CD8-positive, alpha-beta memory T cell (primary cell): Measurements from ENCODE around the gene TMEM183A. TPM values are rescaled to one million over a fixed set of nuclear protein-coding genes. Genes with fewer than 3 reads are reported as not detected.
"Not testable (repeated sequence)": the region's sequence is repeated elsewhere in the genome, so short reads cannot be mapped to it uniquely, and the experiment has no call there.

Experiments used
- CTCF ChIA-PET: fragments of 350-600 bp; sonication (Branson Sonifier 250); formaldehyde crosslinking; loops from one replicate; lab custom pipeline; 2021; ENCODE audit warnings: antibody characterized with exemption; lab: Charles Lee
- POLR2A ChIA-PET: fragments of 350-600 bp; sonication (Branson Sonifier 250); formaldehyde crosslinking; loops from one replicate; lab custom pipeline; 2021; ENCODE audit warnings: antibody characterized with exemption; lab: Charles Lee
- DNase-seq, 5 donors: peaks; one replicate each; pipeline versions ENCODE4 v3.0.0 to v3.0.0-alpha.2; 2020 to 2022; ENCODE audit warnings: mixed read lengths in 1 of 5
- H3K27ac ChIP-seq: one replicate; pipeline ENCODE4 v1.7.0; 2013; ENCODE audit warnings: low read depth, mild to moderate bottlenecking, low read length, moderate library complexity
- H3K27me3 ChIP-seq: 2 replicates; pipeline ENCODE4 v1.7.0; 2013; ENCODE audit warnings: low read length, mild to moderate bottlenecking; ENCODE audit not compliant: insufficient read depth, poor library complexity, severe bottlenecking
- H3K36me3 ChIP-seq: 2 replicates; pipeline ENCODE4 v1.7.0; 2013; ENCODE audit warnings: mild to moderate bottlenecking, low read length, moderate library complexity; ENCODE audit not compliant: insufficient read depth
- H3K4me1 ChIP-seq: 2 replicates; pipeline ENCODE4 v1.7.0; 2013; ENCODE audit warnings: mild to moderate bottlenecking, low read length, moderate library complexity; ENCODE audit not compliant: insufficient read depth
- H3K4me3 ChIP-seq: 2 replicates; pipeline ENCODE4 v1.7.0; 2013; ENCODE audit warnings: mild to moderate bottlenecking, low read length
- H3K9me3 ChIP-seq: 2 replicates; pipeline ENCODE4 v1.7.0; 2013; ENCODE audit warnings: mild to moderate bottlenecking, low read length
- H3K27ac Mint-ChIP-seq, 8 donors: one replicate each; pipeline ENCODE4 v1.8.0; 2020 to 2021; ENCODE audit warnings: mixed read lengths in 8 of 8, mild to moderate bottlenecking in 6 of 8, inconsistent platforms in 3 of 8, moderate library complexity in 3 of 8
- H3K27me3 Mint-ChIP-seq, 2 donors: one replicate each; pipeline ENCODE4 v1.8.0; 2020 to 2021; ENCODE audit warnings: mixed read lengths in 2 of 2, mild to moderate bottlenecking in 1 of 2, moderate library complexity in 1 of 2
- H3K36me3 Mint-ChIP-seq, 3 donors: one replicate each; pipeline ENCODE4 v1.8.0; 2020 to 2021; ENCODE audit warnings: mixed read lengths in 3 of 3, inconsistent platforms in 1 of 3, mild to moderate bottlenecking in 1 of 3
- H3K4me1 Mint-ChIP-seq, 3 donors: one replicate each; pipeline ENCODE4 v1.8.0; 2020 to 2021; ENCODE audit warnings: mixed read lengths in 3 of 3, inconsistent platforms in 1 of 3, mild to moderate bottlenecking in 1 of 3
- H3K4me3 Mint-ChIP-seq, 7 donors: one replicate each; pipeline ENCODE4 v1.8.0; 2020 to 2021; ENCODE audit warnings: mixed read lengths in 7 of 7, mild to moderate bottlenecking in 6 of 7, moderate library complexity in 4 of 7, inconsistent platforms in 2 of 7
- H3K9me3 Mint-ChIP-seq, 5 donors: one replicate each; pipeline ENCODE4 v1.8.0; 2020 to 2022; ENCODE audit warnings: mixed read lengths in 5 of 5, mild to moderate bottlenecking in 3 of 5, moderate library complexity in 2 of 5, inconsistent platforms in 1 of 5
- polyA plus RNA-seq: library from polyadenylated mRNA; unstranded; fragments of 300-500 nt; fragmentation: Illumina TruSeq; gene quantifications from one replicate; pipeline ENCODE4 v1.2.3, GENCODE V29; 2021
- total RNA-seq, 2 experiments: library from RNA; stranded (reverse); gene quantifications; one replicate each; pipeline ENCODE4 v1.2.3, GENCODE V29; 2021

TMEM183A gene
- total and polyA plus RNA-seq, 3 experiments from 2014 or later: 55.4 to 77.2 (median 76.9) TPM

DNA sequence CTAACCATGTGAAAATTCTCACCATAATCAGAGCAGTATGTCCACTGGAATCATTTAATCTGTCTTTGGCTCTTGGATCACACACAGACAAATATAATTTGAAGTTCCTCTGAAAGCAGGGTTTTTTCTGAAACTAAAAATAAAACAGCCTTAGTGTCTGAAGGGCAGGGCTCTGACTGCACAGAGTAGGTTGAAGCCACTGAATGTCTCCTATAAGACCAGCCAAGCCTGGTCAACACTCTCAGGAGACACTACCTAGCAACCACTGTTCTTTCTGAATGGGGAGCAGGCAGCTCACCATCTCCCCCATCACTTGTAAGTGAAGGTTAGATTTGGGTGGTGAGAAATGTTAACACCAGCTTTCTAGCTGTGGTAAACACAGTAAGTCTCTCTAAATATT, 16.1 kb upstream of the TMEM183A start:
- no peaks in the 10 kb centered on the region for H3K27me3 ChIP-seq
- Mint-ChIP-seq H3K27me3 (peaks cover 34 to 74% of the 10 kb centered on the region in 2 donors), H3K27ac (no peak overlapping the region), H3K4me3 (no peak overlapping the region), H3K4me1 (no peaks in the 10 kb centered on the region), H3K9me3 (peaks cover 0 to 3% (median 0%) of the 10 kb centered on the region in 5 donors), H3K36me3 (peaks cover 0 to 6% (median 0%) of the 10 kb centered on the region in 3 donors)
- no peak overlapping the region for H3K4me3 ChIP-seq
- POLR2A ChIA-PET: no interaction called here
- H3K27ac ChIP-seq: no peak overlapping the region
- CTCF ChIA-PET: no interaction called here
- H3K9me3 ChIP-seq: no peaks in the 10 kb centered on the region
- no peaks in the 10 kb centered on the region for H3K36me3 ChIP-seq
- no peaks in the 10 kb centered on the region for H3K4me1 ChIP-seq
- DNase-seq: no peak

DNA sequence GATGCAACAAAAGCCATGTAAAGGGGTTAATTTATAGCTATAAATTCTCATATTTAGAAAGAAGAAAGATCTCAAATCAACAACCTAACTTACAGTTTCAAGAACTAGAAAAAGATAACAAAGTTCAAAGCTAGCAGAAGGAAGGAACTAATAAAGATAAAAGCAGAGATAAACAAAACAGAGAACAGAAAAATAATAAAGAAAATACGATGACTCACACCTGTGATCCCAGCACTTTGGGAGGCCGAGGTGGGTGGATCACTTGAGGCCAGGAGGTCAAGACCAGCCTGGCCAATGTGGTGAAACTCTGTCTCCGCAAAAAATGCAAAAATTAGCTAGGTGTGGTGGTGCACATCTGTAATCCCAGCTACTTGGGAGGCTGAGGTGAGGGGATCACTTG, 12.4 kb upstream of the TMEM183A start:
- Histone ChIP-seq H3K36me3 (no peaks in the 10 kb centered on the region), H3K4me3 (no peak overlapping the region), H3K9me3 (no peaks in the 10 kb centered on the region), H3K27me3 (no peaks in the 10 kb centered on the region), H3K27ac (no peak overlapping the region), H3K4me1 (no peaks in the 10 kb centered on the region)
- Mint-ChIP-seq H3K27ac (no peak overlapping the region), H3K27me3 (peaks cover 33 to 74% of the 10 kb centered on the region in 2 donors), H3K4me3 (no peak overlapping the region), H3K4me1 (peaks cover 6 to 7% (median 6%) of the 10 kb centered on the region in 3 donors), H3K36me3 (peaks cover 0 to 6% (median 0%) of the 10 kb centered on the region in 3 donors), H3K9me3 (peaks cover 0 to 3% (median 0%) of the 10 kb centered on the region in 5 donors)
- no peak for DNase-seq
- POLR2A ChIA-PET: interaction anchor here (0.5 kb wide), 1 partner anchor 29 kb away, joined by 5 read pairs; no protein-coding TSS in a partner anchor
- CTCF ChIA-PET: interaction anchor here (0.8 to 2.2 kb wide), 3 partner anchors 8 to 244 kb away, joined by 3 to 6 read pairs (median 3); partner anchors contain the start of gene TMEM183A

DNA sequence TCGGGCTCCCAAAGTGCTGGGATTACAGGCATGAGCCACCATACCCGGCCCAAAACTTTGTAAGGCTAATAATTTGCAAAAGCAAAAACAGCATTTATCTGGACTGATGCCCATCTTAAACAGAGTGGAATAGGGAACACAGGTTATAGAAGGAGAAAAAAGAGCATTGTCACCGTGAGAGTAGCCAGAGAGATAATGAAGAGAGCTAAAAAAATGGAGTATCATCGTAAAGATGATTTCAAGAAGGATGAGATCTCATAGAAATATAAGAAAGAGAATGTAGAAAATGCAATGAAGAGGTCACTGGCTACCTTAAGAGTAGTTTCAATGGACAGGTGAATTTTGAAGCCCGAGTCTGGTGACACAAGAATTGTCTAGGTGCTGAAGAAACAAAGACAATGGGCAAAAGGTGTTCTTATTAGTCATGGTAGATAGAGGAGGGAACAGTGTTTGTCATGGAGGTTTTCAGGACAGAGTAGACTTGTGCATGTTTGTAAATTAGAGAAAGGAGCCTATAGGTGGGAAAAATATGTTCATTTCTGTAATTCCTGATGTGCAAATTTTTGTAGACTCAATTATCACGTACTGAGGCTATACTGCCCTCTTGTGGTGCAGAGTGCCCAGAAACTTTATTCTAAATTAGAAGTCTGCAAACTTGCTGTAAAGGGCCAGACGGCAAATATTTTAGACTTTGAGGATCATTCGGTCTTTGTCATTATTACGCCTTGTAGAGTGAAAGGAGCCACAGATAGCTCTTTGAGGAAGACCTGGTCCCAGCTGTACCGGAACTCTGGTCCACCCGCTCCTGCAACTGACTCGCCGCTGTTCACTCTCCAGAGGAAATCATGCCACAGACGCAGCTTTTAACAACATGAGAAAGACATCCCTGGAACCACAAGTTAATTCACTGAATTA, 8.1 kb upstream of the TMEM183A start:
- Histone ChIP-seq H3K27me3 (no peaks in the 10 kb centered on the region), H3K9me3 (no peaks in the 10 kb centered on the region), H3K27ac (no peak overlapping the region), H3K4me3 (no peak overlapping the region), H3K4me1 (no peaks in the 10 kb centered on the region), H3K36me3 (no peaks in the 10 kb centered on the region)
- peaks cover 6 to 7% (median 6%) of the 10 kb centered on the region in 3 donors for H3K4me1 Mint-ChIP-seq
- DNase-seq: peak; percentile 46 to 69 (median 52)
- peak overlapping the region in 1 of 8 donors; percentile 4 for H3K27ac Mint-ChIP-seq
- ChIA-PET POLR2A (interaction anchor here (0.5 kb wide), 1 partner anchor 53 kb away, joined by 3 read pairs; no protein-coding TSS in a partner anchor), CTCF (interaction anchor here (0.6 to 2.8 kb wide), 18 partner anchors 8 to 282 kb away, joined by 3 to 9 read pairs (median 4); partner anchors contain the start of genes KLHL12 and TMEM183A)
- no peaks in the 10 kb centered on the region for H3K9me3 Mint-ChIP-seq
- no peaks in the 10 kb centered on the region for H3K36me3 Mint-ChIP-seq
- peaks cover 16 to 39% of the 10 kb centered on the region in 2 donors for H3K27me3 Mint-ChIP-seq
- H3K4me3 Mint-ChIP-seq: peak overlapping the region in 3 of 7 donors; percentile 35 to 60 (median 52)

DNA sequence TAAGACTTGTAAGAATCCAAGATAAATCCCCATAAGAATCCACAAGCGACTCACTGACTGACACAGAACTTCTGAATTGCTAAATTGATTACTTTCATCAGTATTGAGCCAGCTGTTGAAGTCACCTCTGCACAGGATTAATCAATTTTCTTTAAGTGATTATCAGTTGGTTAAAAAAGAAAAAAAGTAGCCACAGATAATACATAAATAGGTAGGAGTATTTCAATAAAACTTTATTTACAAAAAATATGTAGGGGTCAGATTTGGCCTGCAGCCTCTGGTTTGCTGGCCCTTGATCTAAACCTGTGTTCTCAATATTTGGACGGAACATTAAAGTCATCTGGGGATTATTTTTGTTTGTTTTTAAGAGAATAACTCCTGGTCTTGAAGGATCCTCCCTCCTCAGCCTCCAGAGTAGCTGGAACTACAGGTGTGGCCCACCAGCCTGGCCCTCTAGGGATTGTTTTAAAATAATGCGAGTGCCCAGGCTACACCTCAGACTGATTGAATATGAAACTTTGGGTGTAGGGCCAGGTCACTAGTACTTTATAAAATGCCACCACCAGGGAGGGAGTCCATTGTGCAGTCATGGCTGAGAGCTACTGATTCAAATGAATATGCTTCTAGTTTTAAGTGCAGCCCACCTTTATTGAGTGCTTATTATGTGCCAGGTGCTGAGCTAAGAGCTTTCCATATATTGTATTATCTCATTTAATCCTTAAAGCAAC, 6.8 kb upstream of the TMEM183A start:
- peaks cover 6 to 7% (median 6%) of the 10 kb centered on the region in 3 donors for H3K4me1 Mint-ChIP-seq
- POLR2A ChIA-PET: no interaction called here
- H3K36me3 Mint-ChIP-seq: no peaks in the 10 kb centered on the region
- no peaks in the 10 kb centered on the region for H3K9me3 Mint-ChIP-seq
- H3K4me3 Mint-ChIP-seq: no peak overlapping the region
- H3K27me3 ChIP-seq: no peaks in the 10 kb centered on the region
- peaks cover 7 to 28% of the 10 kb centered on the region in 2 donors for H3K27me3 Mint-ChIP-seq
- no peaks in the 10 kb centered on the region for H3K9me3 ChIP-seq
- no peak for DNase-seq
- H3K4me1 ChIP-seq: no peaks in the 10 kb centered on the region
- H3K27ac Mint-ChIP-seq: no peak overlapping the region
- H3K4me3 ChIP-seq: no peak overlapping the region
- CTCF ChIA-PET: interaction anchor here (0.9 to 2.8 kb wide), 4 partner anchors 26 to 249 kb away, joined by 3 to 8 read pairs (median 5); partner anchors contain the start of gene KLHL12
- H3K36me3 ChIP-seq: no peaks in the 10 kb centered on the region
- no peak overlapping the region for H3K27ac ChIP-seq

DNA sequence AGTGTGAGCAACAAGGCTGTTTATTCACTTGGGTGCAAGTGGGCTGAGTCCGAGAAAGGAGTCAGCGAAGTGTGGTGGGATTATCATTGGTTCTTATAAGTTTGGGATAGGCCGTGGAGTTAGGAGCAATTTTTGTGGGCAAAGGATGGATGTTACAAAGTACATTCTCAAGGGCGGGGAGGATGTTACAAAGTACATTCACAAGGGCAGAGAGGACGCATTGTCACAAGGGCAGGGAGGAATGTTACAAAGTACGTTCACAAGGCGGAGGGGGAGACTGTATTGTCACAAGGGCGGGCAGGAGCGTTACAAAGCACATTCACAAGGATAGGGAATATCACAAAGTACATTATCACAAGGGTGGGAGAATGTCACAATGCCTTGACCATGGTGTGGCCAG, 5.2 kb upstream of the TMEM183A start:
- ChIA-PET POLR2A (no interaction called here), CTCF (interaction anchor here (0.7 kb wide), 1 partner anchor 275 kb away, joined by 4 read pairs; no protein-coding TSS in a partner anchor)
- no peaks in the 10 kb centered on the region for H3K27me3 ChIP-seq

DNA sequence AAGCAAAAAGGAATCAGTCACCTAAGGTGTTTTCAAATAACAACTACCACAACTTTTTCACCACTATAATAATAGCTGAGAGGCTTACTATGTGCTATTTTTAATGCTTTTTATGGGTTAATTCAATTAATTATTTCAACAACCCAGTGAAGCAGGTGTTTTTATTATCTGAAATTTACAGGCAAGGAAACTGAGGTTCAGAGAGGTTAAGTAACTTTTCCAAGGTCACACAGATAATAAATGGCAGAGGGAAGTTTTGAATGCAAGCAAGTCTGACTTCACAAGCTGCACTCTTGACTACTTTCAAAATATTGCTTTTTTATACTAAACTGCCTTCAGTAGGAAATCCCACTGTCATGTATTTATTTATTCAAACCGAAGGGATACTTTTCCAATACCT, 4.2 kb upstream of the TMEM183A start:
- ChIA-PET POLR2A (no interaction called here), CTCF (interaction anchor here (1.1 kb wide), 1 partner anchor 8 kb away, joined by 3 read pairs; no protein-coding TSS in a partner anchor)
- H3K27me3 Mint-ChIP-seq: peaks cover 3 to 10% of the 10 kb centered on the region in 2 donors
- peaks cover 0 to 9% (median 0%) of the 10 kb centered on the region in 3 donors for H3K36me3 Mint-ChIP-seq
- peaks cover 17 to 23% (median 22%) of the 10 kb centered on the region in 3 donors for H3K4me1 Mint-ChIP-seq
- peaks cover 0 to 3% (median 0%) of the 10 kb centered on the region in 5 donors for H3K9me3 Mint-ChIP-seq
- no peak for DNase-seq
- Histone ChIP-seq H3K27me3 (no peaks in the 10 kb centered on the region), H3K4me1 (peaks cover 6% of the 10 kb centered on the region), H3K27ac (no peak overlapping the region), H3K9me3 (no peaks in the 10 kb centered on the region), H3K36me3 (no peaks in the 10 kb centered on the region), H3K4me3 (no peak overlapping the region)
- peak overlapping the region in 1 of 7 donors; percentile 27 for H3K4me3 Mint-ChIP-seq
- no peak overlapping the region for H3K27ac Mint-ChIP-seq

More for the DNA sequence above, 5.2 kb upstream of the TMEM183A start:
- no peak overlapping the region for H3K4me3 Mint-ChIP-seq
- peaks cover 0 to 1% (median 0%) of the 10 kb centered on the region in 5 donors for H3K9me3 Mint-ChIP-seq
- H3K27ac Mint-ChIP-seq: no peak overlapping the region
- Histone ChIP-seq H3K36me3 (no peaks in the 10 kb centered on the region), H3K9me3 (no peaks in the 10 kb centered on the region), H3K4me1 (peaks cover 6% of the 10 kb centered on the region), H3K27ac (no peak overlapping the region), H3K4me3 (no peak overlapping the region)
- peaks cover 14 to 17% (median 16%) of the 10 kb centered on the region in 3 donors for H3K4me1 Mint-ChIP-seq
- DNase-seq: no peak
- H3K36me3 Mint-ChIP-seq: peaks cover 0 to 3% (median 0%) of the 10 kb centered on the region in 3 donors
- H3K27me3 Mint-ChIP-seq: peaks cover 3 to 16% of the 10 kb centered on the region in 2 donors

DNA sequence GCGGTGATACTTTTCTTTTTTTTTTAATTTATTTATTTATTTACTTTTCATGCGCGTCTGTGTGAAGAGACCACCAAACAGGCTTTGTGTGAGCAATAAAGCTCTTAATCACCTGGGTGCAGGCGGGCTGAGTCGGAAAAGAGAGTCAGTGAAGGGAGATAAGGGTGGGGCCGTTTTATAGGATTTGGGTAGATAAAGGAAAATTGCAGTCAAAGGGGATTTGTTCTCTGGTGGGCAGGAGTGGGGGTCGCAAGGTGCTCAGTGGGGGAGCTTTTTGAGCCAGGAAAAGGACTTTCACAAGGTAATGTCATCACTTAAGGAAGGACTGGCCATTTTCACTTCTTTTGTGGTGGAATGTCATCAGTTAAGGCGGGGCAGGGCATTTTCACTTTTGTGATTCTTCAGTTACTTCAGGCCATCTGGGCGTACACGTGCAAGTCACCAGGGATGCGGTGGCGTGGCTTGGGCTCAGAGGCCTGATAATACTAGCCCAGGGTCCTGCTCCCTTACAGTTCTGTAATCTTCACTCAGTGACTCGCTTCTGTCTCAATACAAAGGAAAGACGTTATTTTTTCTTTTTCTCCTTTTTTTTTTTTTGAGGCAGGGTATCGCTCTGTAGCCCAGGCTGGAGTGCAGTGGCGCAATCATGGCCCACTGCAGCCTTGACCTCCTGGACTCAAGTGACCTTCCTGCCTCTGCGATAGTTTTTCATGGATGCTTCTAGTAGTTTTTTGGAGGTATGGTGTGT, 1.6 kb upstream of the TMEM183A start:
- not testable (repeated sequence) for H3K27me3 Mint-ChIP-seq, H3K27me3 ChIP-seq, H3K9me3 ChIP-seq, DNase-seq, H3K9me3 Mint-ChIP-seq, H3K36me3 ChIP-seq
- ChIA-PET CTCF (interaction anchor here (1.3 to 2.0 kb wide), 5 partner anchors 7 to 46 kb away, joined by 3 to 8 read pairs (median 3); no protein-coding TSS in a partner anchor), POLR2A (interaction anchor here (0.7 kb wide), 1 partner anchor 117 kb away, joined by 3 read pairs; no protein-coding TSS in a partner anchor)
- H3K4me1 Mint-ChIP-seq: peaks cover 23 to 38% (median 35%) of the 10 kb centered on the region in 3 donors
- H3K27ac ChIP-seq: peak overlapping the region; percentile 90
- peak overlapping the region; percentile 96 for H3K4me3 ChIP-seq
- peak overlapping the region; percentile 91 to 99 (median 96) for H3K4me3 Mint-ChIP-seq
- H3K4me1 ChIP-seq: peaks cover 17% of the 10 kb centered on the region
- peaks cover 0 to 27% (median 6%) of the 10 kb centered on the region in 3 donors for H3K36me3 Mint-ChIP-seq
- H3K27ac Mint-ChIP-seq: peak overlapping the region in 7 of 8 donors; percentile 61 to 99 (median 97)
